IPS-20b (cell line): Measurements from ENCODE around the gene AKR7A2.

ENCODE experiments used
- H3K27ac ChIP-seq: one replicate; pipeline ENCODE4 v1.5.1; 2013; ENCODE audit warnings: low read length
- H3K27me3 ChIP-seq: 2 replicates; pipeline ENCODE4 v1.6.1; 2013; ENCODE audit warnings: mild to moderate bottlenecking, low read length, inconsistent platforms; ENCODE audit not compliant: insufficient read depth
- H3K36me3 ChIP-seq: 2 replicates; pipeline ENCODE4 v1.6.1; 2013; ENCODE audit warnings: low read depth, mild to moderate bottlenecking, inconsistent platforms, low read length, moderate library complexity; ENCODE audit not compliant: insufficient read depth
- H3K4me1 ChIP-seq: 2 replicates; pipeline ENCODE4 v1.6.1; 2013; ENCODE audit warnings: mild to moderate bottlenecking, control low read depth, inconsistent platforms, low read length, moderate library complexity; ENCODE audit not compliant: insufficient read depth
- H3K4me3 ChIP-seq: 2 replicates; pipeline ENCODE4 v1.5.1; 2013; ENCODE audit warnings: mild to moderate bottlenecking, low read length, inconsistent platforms
- H3K9ac ChIP-seq: 2 replicates; pipeline ENCODE4 v1.6.1; 2013; ENCODE audit warnings: low read depth, mild to moderate bottlenecking, inconsistent platforms, low read length, moderate library complexity
- H3K9me3 ChIP-seq: 2 replicates; pipeline ENCODE4 v1.6.1; 2013; ENCODE audit warnings: mild to moderate bottlenecking, low read depth, low read length, inconsistent platforms; ENCODE audit not compliant: insufficient read depth

Gene AKR7A2

GRCh38 chr1:19322481-19322880 is 10.5 kb upstream of the AKR7A2 start:
- H3K27ac ChIP-seq: no peak overlapping the region
- H3K4me3 ChIP-seq: no peak overlapping the region
- H3K9ac ChIP-seq: no peak overlapping the region
- H3K4me1 ChIP-seq: no peaks in the 10 kb centered on the region
- peaks cover 38% of the 10 kb centered on the region for H3K36me3 ChIP-seq
- no peaks in the 10 kb centered on the region for H3K9me3 ChIP-seq
- H3K27me3 ChIP-seq: no peaks in the 10 kb centered on the region

- Histone ChIP-seq H3K9me3 (no peaks in the 10 kb centered on the region), H3K4me1 (peaks cover 3% of the 10 kb centered on the region), H3K36me3 (peaks cover 29% of the 10 kb centered on the region), H3K4me3 (no peak overlapping the region), H3K27ac (no peak overlapping the region), H3K9ac (no peak overlapping the region), H3K27me3 (no peaks in the 10 kb centered on the region)
Measured at GRCh38 chr1:19321071-19321470, 9.1 kb upstream of the AKR7A2 start.

- Histone ChIP-seq H3K27me3 (no peaks in the 10 kb centered on the region), H3K36me3 (peaks cover 16% of the 10 kb centered on the region), H3K4me1 (peaks cover 3% of the 10 kb centered on the region), H3K27ac (no peak overlapping the region), H3K9me3 (no peaks in the 10 kb centered on the region), H3K4me3 (no peak overlapping the region), H3K9ac (no peak overlapping the region)
Measured at GRCh38 chr1:19319196-19319595, 7.3 kb upstream of the AKR7A2 start.

- Histone ChIP-seq H3K4me3 (no peak overlapping the region), H3K27ac (no peak overlapping the region), H3K9me3 (no peaks in the 10 kb centered on the region), H3K4me1 (peaks cover 3% of the 10 kb centered on the region), H3K36me3 (peaks cover 14% of the 10 kb centered on the region), H3K27me3 (no peaks in the 10 kb centered on the region; the same call in 1 of the 2 replicates), H3K9ac (0 out of 2 replicates have a peak overlapping the region, but pooled peaks have one; percentile 27)
Measured at GRCh38 chr1:19317126-19317910, 5.4 kb upstream of the AKR7A2 start.

GRCh38 chr1:19315378-19316198 is 3.6 kb upstream of the AKR7A2 start:
- Histone ChIP-seq H3K4me1 (peaks cover 3% of the 10 kb centered on the region), H3K27ac (no peak overlapping the region), H3K9me3 (no peaks in the 10 kb centered on the region), H3K36me3 (peaks cover 14% of the 10 kb centered on the region), H3K27me3 (peaks cover 10% of the 10 kb centered on the region), H3K9ac (no peak overlapping the region), H3K4me3 (no peak overlapping the region)

GRCh38 chr1:19313961-19314882 is 2.3 kb upstream of the AKR7A2 start:
- H3K9me3 ChIP-seq: no peaks in the 10 kb centered on the region
- peaks cover 3% of the 10 kb centered on the region for H3K4me1 ChIP-seq
- no peak overlapping the region for H3K9ac ChIP-seq

GRCh38 chr1:19313636-19313959 is 1.7 kb upstream of the AKR7A2 start:
- Histone ChIP-seq H3K27ac (no peak overlapping the region), H3K36me3 (peaks cover 8% of the 10 kb centered on the region), H3K4me3 (no peak overlapping the region), H3K9me3 (no peaks in the 10 kb centered on the region), H3K4me1 (peaks cover 3% of the 10 kb centered on the region), H3K27me3 (peaks cover 11% of the 10 kb centered on the region), H3K9ac (no peak overlapping the region)

More at GRCh38 chr1:19313961-19314882, 2.3 kb upstream of the AKR7A2 start:
- peaks cover 11% of the 10 kb centered on the region for H3K27me3 ChIP-seq
- no peak overlapping the region for H3K4me3 ChIP-seq
- H3K27ac ChIP-seq: no peak overlapping the region
- H3K36me3 ChIP-seq: peaks cover 11% of the 10 kb centered on the region

GRCh38 chr1:19312782-19313635 is 1.1 kb upstream of the AKR7A2 start:
- H3K9ac ChIP-seq: peak overlapping the region; percentile 85; the same call in 1 of the 2 replicates
- H3K36me3 ChIP-seq: peaks cover 6% of the 10 kb centered on the region; the same call in 1 of the 2 replicates
- H3K27ac ChIP-seq: no peak overlapping the region
- no peaks in the 10 kb centered on the region for H3K9me3 ChIP-seq
- peak overlapping the region; percentile 85 for H3K4me3 ChIP-seq
- H3K27me3 ChIP-seq: peaks cover 11% of the 10 kb centered on the region
- H3K4me1 ChIP-seq: peaks cover 3% of the 10 kb centered on the region

GRCh38 chr1:19311503-19311930 is 427 bp downstream of the AKR7A2 start:
- Histone ChIP-seq H3K27ac (no peak overlapping the region), H3K36me3 (peaks cover 17% of the 10 kb centered on the region; the same call in 1 of the 2 replicates), H3K4me1 (no peaks in the 10 kb centered on the region), H3K9me3 (no peaks in the 10 kb centered on the region), H3K4me3 (peak overlapping the region; percentile 85), H3K9ac (peak overlapping the region; percentile 80), H3K27me3 (peaks cover 11% of the 10 kb centered on the region)

GRCh38 chr1:19310720-19311502 is 1.0 kb downstream of the AKR7A2 start:
- Histone ChIP-seq H3K27ac (no peak overlapping the region), H3K9ac (peak overlapping the region; percentile 80), H3K27me3 (peaks cover 11% of the 10 kb centered on the region), H3K4me3 (peak overlapping the region; percentile 85), H3K9me3 (no peaks in the 10 kb centered on the region), H3K4me1 (no peaks in the 10 kb centered on the region), H3K36me3 (peaks cover 23% of the 10 kb centered on the region)
